Umbilical cord (tissue), 2 donors: ENCODE data around the gene ITIH5. TPM values are rescaled to one million over a fixed set of nuclear protein-coding genes. Genes with fewer than 3 reads are reported as not detected.

Source experiments
- DNase-seq: peaks from one replicate; pipeline ENCODE4 v3.0.0-alpha.2; 2015; ENCODE audit warnings: low spot score
- total RNA-seq: library from RNA; depleted of rRNA; stranded (reverse); fragments of >200 nt; gene quantifications from one replicate; pipeline ENCODE4 v1.2.3, GENCODE V29; 2014; ENCODE audit warnings: low replicate concordance; ENCODE audit not compliant: insufficient read depth

Gene ITIH5
- total RNA-seq, 1 donor from 2014 or later, result 72.5 TPM

DNA sequence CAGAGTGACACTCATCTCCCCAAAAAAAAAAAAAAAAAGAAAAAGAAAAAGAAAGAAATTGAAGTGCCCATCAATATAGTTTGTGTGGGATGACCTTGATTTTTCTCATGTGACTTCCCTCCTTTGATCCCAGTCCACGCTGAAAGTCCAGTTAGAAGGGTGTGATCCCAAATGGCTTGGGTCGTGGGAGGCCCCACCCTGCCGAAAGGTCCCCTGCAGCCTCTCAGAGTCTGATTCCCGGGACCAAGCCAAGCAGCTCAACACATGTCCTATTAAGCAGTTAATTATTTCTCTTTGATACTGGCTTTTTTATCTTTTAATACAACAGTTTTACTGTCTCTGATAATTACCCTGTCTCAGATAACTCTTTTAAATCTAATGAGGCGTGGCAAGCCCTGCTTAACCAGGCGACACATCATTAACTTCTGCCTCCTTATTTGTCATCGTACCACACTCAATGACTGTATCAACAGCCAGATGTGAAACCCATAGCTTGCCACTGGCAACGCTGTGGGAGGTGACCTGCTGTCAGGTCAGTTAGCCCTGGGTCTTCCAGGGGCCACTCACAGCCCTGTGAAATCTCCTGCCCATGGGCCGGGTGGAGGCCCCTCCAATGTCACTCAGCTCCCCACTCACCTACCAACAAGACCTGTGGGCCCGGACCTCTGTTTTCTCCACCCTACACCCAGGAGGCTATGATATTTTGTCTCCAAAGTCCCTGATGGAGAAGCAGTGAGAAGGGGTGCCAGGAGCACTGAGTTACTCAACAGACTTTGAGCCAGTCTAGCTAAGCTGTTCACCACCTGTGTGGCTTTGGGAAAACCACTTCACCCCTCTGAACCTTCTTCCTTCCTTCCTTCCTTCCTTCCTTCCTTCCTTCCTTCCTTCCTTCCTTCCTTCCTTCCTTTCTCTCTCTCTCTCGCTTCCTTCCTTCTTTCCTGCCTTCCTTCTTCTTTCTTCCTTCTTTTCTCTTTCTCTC lies 146.0 kb downstream of the ITIH5 start:
- DNase-seq, result no peak

- no peak for DNase-seq
Observed at GRCh38 chr10:7519351-7519750, 147.4 kb downstream of the ITIH5 start.

- no peak for DNase-seq
Observed at GRCh38 chr10:7518693-7519092, 148.1 kb downstream of the ITIH5 start.

GRCh38 chr10:7515439-7515838 lies 151.3 kb downstream of the ITIH5 start:
- DNase-seq, result no peak

DNA sequence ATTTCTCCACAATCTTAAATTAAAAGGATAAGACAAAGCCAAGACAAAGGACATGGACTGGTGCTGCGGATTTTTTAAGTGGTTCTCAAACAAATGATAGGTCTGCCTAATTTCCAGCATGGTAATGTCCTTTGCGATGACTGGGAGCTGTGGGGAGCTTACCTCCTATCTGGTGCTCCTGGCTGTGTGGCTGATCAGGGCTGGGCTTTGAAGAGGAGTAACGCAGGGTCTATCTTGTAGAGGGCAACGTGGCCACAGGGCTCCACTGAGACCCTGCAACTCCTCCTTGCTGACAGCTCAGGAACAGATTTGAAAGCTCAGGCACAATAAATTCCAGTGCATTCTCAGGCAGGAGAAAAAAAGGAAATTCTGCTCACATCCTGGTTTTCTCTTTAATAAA lies 152.8 kb downstream of the ITIH5 start:
- no peak for DNase-seq

- no peak for DNase-seq
Observed at GRCh38 chr10:7513455-7513854, 153.3 kb downstream of the ITIH5 start.

GRCh38 chr10:7512487-7512886 lies 154.3 kb downstream of the ITIH5 start:
- no peak for DNase-seq

DNA sequence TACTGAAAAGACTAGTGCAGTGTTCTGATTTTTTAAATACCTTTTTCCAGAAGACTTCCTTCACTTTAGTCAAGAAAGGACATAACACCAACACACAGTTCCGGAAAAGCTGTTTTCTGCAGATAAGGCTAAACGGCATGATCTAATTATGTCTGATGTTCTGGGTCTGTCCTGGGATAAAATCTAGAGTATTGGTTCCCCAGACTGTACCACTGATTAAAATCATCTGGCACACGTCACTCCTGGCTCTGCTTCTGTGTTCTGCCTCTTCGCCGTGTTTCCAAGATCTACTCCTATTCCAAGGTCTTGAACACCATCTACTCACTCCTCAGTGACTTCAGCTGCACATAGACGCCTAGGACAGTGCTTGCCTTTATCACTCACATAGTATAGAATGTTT lies 155.2 kb downstream of the ITIH5 start:
- DNase-seq, result no peak

Other genes with a start within 250 kb of the ITIH5 start
- not detected for gene ITIH2, start 36.4 kb upstream of the ITIH5 start, total RNA-seq
- gene KIN, start 121.0 kb upstream of the ITIH5 start, total RNA-seq, result 10.1 TPM
- 177 TPM for gene ATP5F1C, start 121.2 kb upstream of the ITIH5 start, total RNA-seq
- 4.6 TPM for gene TAF3, start 151.5 kb upstream of the ITIH5 start, total RNA-seq